Right renal cortex interstitium (tissue), 3 donors: ENCODE results near the gene PPP1R3F. TPM values are rescaled to one million over a fixed set of nuclear protein-coding genes. Genes with fewer than 3 reads are reported as not detected.
"Not testable (repeated sequence)": the region's sequence is repeated elsewhere in the genome, so short reads cannot be mapped to it uniquely, and the experiment has no call there.

Source experiments
- DNase-seq, 3 donors: peaks; one replicate each; pipeline ENCODE4 v3.0.0-alpha.2; 2013; ENCODE audit warnings: low read depth in 3 of 3, low spot score in 2 of 3
- polyA plus RNA-seq, 3 donors: library from polyadenylated mRNA; unstranded; fragments of 120-200 nt; gene quantifications; one replicate each; pipeline ENCODE4 v1.2.1, GENCODE V29; 2013; ENCODE audit not compliant: insufficient read length in 3 of 3

The PPP1R3F gene
- polyA plus RNA-seq, 3 donors, result 4.9 to 6.0 (median 5.8) TPM

- no peak for DNase-seq
These were observed 1.7 kb downstream of the PPP1R3F start for GRCh38 chrX:49271341-49271740.

GRCh38 chrX:49272421-49272820 lies 2.8 kb downstream of the PPP1R3F start:
- no peak for DNase-seq

- DNase-seq, result no peak
These were observed 3.7 kb downstream of the PPP1R3F start for GRCh38 chrX:49273181-49273727.

GRCh38 chrX:49276207-49276606 lies 6.6 kb downstream of the PPP1R3F start:
- DNase-seq, result no peak

GRCh38 chrX:49276671-49277534 lies 7.3 kb downstream of the PPP1R3F start:
- no peak for DNase-seq

- no peak for DNase-seq
These were observed 7.9 kb downstream of the PPP1R3F start for GRCh38 chrX:49277535-49277830.

- no peak for DNase-seq
These were observed 8.5 kb downstream of the PPP1R3F start for GRCh38 chrX:49278081-49278480.

- no peak for DNase-seq
These were observed 13.0 kb downstream of the PPP1R3F start for GRCh38 chrX:49282647-49283011.

- DNase-seq, result no peak
These were observed 14.6 kb downstream of the PPP1R3F start for GRCh38 chrX:49284212-49284611.

GRCh38 chrX:49286136-49286535 lies 16.5 kb downstream of the PPP1R3F start:
- DNase-seq, result no peak

- DNase-seq, result no peak
These were observed 17.0 kb downstream of the PPP1R3F start for GRCh38 chrX:49286581-49286980.

- DNase-seq, result no peak
These were observed 18.1 kb downstream of the PPP1R3F start for GRCh38 chrX:49287665-49288064.

GRCh38 chrX:49290215-49290614 lies 20.6 kb downstream of the PPP1R3F start:
- DNase-seq, result no peak

GRCh38 chrX:49291615-49292337 lies 22.2 kb downstream of the PPP1R3F start:
- no peak for DNase-seq

- DNase-seq, result no peak
These were observed 23.1 kb downstream of the PPP1R3F start for GRCh38 chrX:49292400-49293362.

- not testable (repeated sequence) for DNase-seq
These were observed 29.7 kb downstream of the PPP1R3F start for GRCh38 chrX:49299293-49299692.

GRCh38 chrX:49300703-49301102 lies 31.1 kb downstream of the PPP1R3F start:
- DNase-seq, result no peak

- DNase-seq, result no peak
These were observed 33.8 kb downstream of the PPP1R3F start, which contains the start of gene GAGE10 for GRCh38 chrX:49303346-49303745. GAGE10 (plus strand) TSS chrX:49303646; CDS start chrX:49304860, 1,214 bp downstream.

GRCh38 chrX:49307775-49308174 lies 38.2 kb downstream of the PPP1R3F start:
- DNase-seq, result not testable (repeated sequence)

- DNase-seq, result no peak
These were observed 39.1 kb downstream of the PPP1R3F start for GRCh38 chrX:49308604-49309269.
